GM21528 (cell line): ENCODE measurements around the gene KAT6B.

Experiments used
- ATAC-seq: cut with Tn5 transposase; IDR thresholded peaks from one replicate; pipeline ENCODE4 v1.9.1; 2021; ENCODE audit warnings: mild to moderate bottlenecking, moderate library complexity; ENCODE audit not compliant: unreplicated experiment, low FRiP score

The KAT6B gene

DNA sequence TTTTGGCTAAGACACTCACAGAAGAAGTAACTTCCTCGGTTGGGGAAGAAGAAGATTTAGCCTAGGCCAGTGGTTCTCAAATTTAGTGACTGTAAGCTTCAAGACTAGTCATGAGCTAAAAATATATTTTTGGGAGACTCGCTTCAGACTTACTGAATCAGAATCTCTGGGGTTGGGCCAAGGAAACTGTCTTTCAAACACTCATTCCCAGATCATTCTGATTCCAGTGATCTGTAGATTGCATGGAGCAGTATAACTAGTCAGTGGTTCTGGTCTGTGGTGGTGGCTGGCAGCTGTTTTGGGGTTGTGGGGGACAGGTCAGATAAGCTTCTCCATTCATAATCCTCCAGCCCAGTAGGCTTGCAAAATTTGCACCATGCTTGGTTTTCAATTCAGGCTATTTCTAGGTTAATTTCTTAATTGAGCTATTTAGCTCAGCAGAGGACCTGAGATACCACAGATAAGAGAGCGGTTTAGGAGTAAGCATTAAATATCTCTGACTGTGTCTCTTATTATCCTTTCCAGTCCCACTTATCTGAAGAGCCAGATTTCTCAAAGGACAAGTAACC lies 3.8 kb upstream of the KAT6B start:
- ATAC-seq = no peak

- no peak for ATAC-seq
These were observed 2.6 kb upstream of the KAT6B start for GRCh38 chr10:74823791-74824183.

DNA sequence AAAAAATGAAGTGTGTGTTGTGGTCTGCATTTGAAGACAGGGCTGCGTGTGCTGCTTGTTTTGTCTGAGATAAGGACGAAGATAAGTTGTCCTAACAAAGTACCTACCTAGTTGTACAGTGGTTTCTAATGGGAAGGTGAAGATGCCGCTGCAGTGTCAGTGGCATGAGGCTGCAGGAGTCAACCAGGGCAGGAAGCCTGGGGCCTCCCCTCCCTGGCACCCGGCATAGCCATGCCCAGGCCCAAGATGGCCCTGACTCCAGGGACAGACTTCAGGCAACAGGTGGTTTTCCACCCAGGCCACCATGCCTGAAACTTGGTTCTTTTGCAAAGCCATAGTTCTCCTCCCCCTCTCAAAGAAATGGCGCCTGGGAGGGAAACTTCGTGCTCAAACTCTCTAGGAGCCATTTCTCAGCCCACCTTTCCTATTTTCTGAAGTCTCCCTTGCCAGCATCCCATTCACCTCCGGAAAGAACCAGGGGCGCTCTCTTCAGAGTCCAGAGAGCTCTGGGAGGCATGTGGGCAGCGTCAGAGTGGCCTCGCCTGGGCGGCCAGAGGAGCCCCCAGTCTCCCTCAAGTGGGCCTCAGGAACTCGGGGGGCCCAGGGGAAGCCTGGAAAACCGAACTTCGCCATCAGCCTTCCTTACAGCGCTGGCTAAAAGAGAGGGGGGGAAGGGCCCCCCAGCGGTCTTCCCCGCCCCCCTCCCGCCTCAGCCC lies 2.1 kb upstream of the KAT6B start:
- ATAC-seq = no peak

- ATAC-seq = no peak
These were observed 1.5 kb upstream of the KAT6B start for GRCh38 chr10:74824900-74825370.

GRCh38 chr10:74825371-74826141 lies 844 bp upstream of the KAT6B start:
- peak; percentile 2 for ATAC-seq

DNA sequence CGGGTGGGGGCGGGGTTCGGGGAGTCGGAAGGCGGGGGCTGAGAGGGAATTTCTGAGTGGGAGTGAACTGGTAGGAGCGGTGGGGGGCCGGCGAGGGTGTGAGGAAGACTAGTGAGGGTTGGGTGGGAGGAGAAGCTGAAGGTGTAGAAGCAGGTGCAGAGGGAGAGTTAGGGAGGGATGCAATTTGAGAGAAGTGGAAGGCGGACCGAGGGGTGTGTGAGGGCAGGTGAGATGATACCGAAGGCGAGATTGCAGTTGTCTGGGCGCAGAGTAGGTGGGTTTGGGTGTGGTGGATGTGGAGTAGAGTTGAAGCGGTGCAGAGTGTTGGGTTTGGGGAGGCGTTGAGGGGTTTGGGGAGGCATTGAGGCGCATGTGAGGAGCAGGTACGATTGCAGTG lies 643 bp downstream of the KAT6B start:
- peak; percentile 1 for ATAC-seq

DNA sequence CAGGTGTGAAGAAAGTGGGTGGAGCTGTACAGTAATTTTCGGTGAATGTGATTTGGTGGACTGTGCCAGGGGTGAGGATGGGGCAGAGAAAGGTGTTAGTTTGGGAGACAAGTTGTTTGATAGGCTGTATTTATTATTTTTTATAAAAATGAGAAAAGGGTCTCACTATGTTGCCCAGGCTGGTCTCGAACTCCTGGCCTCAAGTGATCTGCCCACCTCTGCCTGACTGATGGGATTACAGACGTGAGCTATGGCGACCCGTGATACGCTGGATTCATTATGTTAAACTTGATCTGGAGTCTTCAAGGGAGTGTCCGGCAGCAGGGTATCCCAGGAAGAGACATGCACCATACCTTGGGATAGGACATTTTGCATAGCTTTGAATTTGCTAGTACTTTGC lies 1.3 kb downstream of the KAT6B start:
- no peak for ATAC-seq

- no peak for ATAC-seq
These were observed 2.5 kb downstream of the KAT6B start for GRCh38 chr10:74828946-74829345.

DNA sequence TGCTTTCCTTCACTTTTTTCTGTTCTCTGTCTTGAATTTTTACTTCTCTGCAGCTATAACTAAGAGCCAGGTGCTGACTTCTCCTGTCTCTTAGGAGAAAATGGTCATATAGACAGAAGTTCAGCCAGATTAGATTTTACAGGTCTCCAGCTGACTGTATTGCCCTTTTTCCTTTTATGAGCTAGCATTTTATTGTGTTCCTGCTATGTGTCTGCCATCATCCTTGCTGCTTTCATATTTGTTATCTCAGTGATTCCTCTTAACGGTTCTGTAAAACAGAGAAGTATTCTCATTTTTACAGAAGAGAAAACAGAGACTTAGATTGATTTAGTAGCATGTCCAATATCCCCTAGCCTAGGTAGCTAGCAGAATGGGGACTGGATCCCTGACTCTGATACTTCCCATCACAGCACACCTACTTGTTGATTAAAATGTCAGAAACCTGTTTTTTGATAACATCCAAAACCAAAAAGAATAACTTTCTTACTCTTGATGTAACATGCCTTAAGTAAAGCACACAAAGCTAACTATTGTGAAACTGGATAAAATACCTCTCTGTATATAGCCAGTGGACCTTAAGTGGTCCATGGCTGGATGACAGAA lies 5.2 kb downstream of the KAT6B start:
- ATAC-seq = no peak

DNA sequence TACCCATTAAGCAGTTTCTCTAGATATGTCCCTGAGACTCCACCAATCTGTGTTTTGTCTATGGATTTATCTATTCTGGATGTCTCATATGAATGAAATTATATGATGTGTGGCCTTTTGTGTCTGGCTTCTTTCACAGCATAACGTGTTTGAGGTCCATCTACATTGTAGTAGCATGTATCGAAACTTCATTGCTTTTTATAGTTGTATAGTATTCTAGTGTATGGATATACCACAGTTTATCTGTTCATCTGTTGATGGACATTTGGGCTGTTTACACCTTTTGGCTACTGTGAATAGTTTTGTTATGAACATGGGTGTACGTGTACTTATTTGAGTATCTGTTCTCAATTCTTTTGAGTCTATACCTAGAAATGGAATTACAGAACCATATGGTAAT lies 9.6 kb downstream of the KAT6B start:
- ATAC-seq = no peak

DNA sequence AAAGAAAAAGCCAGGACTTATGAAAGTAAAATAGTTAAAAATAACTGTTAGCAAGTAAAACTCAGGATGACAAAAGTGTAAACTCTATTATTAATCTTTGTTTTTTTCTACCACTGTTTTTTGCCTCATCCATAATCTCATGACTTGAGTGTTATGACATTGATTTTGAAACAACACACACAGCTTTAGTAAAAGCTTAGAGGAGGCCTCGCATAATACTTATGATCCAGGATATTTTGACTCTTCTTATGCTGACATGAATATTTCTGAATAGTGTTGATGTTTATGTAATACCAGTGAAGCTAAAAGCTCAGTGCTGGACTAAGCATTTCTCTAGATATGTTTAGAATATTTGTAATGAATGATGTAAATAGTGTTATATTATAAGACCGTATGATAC lies 10.5 kb downstream of the KAT6B start:
- no peak for ATAC-seq

GRCh38 chr10:74837743-74838142 lies 11.3 kb downstream of the KAT6B start:
- no peak for ATAC-seq

DNA sequence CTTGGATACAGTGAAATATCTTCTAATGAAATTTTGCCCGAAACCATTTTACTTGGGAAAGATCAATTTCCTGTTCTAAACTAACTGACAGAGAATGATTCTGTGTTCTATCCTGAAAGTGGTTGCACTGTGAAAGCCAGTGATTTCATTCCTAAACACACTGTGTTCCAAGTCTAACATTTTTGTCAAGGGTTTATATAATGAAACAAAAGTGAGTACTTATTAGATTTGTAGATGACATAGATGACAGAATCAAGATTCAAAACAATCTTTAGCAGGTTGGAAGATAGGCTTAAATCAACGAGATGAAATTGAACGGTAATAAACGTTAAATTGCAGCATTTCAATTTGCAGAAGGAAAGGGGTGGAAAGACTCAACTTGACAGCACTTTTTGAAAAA lies 13.3 kb downstream of the KAT6B start:
- ATAC-seq = no peak

DNA sequence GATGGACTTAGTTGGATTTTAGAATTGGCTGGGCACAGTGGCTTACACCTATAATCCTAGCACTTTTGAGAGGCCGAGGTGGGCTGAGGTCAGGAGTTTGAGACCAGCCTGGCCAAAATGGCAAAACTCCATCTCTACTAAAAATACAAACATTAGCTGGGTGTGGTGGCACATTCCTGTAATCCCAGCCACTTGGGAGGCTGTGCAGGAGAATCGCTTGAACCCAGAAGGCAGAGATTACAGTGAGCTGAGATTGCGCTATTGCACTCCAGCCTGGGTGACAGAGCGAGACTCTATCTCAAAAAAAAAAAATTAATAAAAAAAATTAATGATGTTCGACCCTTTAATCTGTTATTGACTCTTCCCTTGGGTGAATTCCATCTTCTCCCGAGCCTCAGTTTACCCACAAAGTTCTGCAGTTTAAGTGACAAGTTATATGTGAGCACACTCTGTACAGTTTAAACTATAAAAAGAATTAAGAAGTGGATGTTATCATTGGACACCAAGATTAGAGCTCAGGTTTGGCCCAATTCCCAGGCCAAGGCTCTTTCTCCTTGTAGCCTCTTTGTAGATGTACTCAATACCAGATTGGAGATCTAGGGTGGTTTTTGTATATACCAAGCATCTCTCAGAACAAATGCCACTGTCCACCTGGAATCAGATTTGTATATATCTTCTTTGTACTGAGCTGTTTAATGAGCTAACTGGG lies 15.0 kb downstream of the KAT6B start:
- no peak for ATAC-seq

DNA sequence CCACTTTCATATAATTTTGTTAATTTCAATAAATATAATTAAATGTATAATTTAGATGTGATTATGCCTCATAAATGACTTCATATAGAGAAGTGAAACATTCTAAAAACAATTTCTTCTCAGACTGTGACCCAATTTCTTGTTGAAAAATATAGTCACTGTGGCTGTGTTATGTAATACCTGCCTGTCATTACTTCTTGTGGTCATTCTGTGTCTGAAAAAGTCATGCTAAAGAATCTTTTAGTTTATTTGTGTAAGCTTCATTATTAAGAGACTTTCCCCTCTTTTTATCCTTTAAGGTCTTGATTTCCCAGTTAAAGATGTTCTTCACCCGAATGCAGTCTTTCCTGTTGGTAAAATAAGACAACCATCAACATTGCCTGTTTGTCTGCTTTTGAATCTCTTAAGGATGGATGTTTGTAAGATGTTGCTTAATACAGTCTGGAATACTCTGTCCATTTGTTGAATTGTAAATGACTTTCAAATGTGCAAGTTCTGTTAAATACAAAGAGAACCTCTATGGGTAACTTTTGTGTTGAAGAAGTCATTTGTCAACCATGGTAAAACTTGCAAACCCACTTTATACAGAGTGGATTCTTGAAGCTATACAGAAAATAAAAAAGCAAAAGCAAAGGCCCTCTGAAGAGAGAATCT lies 16.0 kb downstream of the KAT6B start:
- no peak for ATAC-seq

- ATAC-seq = no peak
These were observed 20.6 kb downstream of the KAT6B start for GRCh38 chr10:74846958-74847357.

DNA sequence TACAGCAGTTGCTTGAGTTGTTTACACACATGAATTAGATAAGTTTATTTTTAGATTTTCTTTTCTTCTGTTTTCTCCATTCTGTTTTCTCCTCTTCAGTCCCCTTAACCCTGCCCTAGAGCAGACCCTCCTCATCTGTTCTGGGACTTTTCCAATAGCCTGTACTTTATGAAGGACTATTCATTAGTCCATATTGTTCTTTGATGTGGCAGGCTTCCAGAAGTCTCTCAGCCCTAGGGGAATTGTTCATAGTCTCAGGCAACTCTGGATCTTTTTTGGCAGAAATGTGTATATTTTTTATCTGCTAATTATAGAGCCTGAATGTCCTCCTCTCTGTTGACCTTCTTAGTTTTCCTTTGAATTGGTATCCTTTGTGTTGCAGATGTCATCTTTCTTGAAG lies 25.4 kb downstream of the KAT6B start:
- ATAC-seq = no peak

DNA sequence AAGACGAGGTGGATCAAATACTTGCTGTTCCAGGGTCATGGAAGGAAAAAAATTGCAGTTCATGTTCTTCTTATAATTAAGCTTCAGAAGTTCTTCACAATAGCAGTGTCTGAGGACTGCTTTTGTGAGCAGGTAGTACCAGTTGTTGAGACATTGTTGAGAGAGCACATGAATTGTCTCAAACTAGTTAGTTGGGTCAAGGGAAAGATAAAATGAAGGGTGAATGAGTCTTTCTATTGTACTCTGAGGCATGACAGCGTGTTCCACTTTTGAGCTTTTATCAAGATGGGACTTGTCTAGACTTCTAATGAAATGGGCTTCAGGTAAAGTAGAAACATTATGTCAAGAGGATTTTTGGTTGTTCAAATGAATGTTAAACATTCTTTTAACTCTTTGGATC lies 26.0 kb downstream of the KAT6B start:
- ATAC-seq = no peak

DNA sequence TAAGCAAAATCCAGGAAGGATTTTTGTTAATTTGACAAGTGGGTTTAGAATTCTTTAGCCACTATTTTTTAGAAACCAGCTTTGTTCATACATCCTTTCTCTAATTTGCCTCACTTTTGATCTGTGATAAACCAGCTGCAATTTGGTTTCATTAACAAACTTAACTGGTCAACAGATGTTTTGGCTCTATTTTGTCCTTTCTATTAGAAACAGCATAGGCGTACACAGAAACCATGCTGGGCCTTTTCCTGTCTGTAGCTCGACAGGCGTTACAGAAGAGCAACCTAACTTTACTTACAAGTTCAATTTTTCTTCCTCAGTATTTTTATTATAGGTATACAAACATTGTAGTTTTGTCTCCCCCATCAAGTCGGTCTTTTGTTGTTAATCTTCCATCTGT lies 28.2 kb downstream of the KAT6B start:
- no peak for ATAC-seq

- no peak for ATAC-seq
These were observed 28.6 kb downstream of the KAT6B start for GRCh38 chr10:74855027-74855426.
